GM21367 (cell line): ENCODE data around the gene TMEM108.

Source experiments
- ATAC-seq: cut with Tn5 transposase; IDR thresholded peaks from one replicate; pipeline ENCODE4 v1.9.1; 2021; ENCODE audit not compliant: unreplicated experiment

TMEM108 gene

DNA sequence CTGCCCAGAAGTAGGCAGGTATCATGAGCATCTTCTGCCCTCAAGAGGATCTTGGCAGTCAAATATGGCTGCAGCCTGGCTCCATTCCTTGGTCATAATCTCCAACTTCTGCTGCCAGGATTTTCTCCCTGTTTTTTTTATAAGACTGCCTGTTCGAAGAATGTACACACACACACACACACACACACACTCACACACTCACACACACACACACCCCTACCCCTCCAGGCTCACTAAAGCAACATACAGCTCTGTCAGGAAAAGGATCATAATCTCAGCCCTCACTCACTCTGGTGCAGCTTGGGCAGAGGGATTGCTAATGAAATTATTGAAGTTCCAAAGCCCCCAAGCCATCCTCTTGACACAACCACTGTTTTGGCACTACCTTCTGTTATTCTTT is 232.4 kb downstream of the TMEM108 start:
- ATAC-seq: no peak

- ATAC-seq: no peak
Observed at GRCh38 chr3:133271042-133271441, 232.9 kb downstream of the TMEM108 start.

GRCh38 chr3:133271539-133271938 is 233.3 kb downstream of the TMEM108 start:
- no peak for ATAC-seq

DNA sequence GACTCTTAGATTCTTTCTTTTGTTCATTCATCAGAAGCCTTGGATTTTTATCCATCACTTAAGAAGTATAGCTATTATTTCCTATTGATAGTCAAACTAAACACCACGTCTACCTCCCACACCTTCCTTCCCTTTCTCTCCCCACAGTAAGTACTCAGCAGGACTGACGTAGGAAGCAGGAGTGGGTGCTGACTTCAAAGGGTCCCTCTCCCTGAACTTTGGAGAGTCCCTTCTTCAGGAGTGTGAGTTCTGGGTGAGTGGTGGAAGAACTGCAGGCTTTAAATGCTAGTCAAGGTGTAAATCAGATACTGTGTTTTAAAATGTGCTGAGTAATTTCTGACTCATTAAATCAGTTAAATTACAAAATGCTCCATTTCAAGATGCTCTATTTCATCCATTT is 235.2 kb downstream of the TMEM108 start:
- ATAC-seq: no peak

- no peak for ATAC-seq
Observed at GRCh38 chr3:133274477-133274876, 236.3 kb downstream of the TMEM108 start.

DNA sequence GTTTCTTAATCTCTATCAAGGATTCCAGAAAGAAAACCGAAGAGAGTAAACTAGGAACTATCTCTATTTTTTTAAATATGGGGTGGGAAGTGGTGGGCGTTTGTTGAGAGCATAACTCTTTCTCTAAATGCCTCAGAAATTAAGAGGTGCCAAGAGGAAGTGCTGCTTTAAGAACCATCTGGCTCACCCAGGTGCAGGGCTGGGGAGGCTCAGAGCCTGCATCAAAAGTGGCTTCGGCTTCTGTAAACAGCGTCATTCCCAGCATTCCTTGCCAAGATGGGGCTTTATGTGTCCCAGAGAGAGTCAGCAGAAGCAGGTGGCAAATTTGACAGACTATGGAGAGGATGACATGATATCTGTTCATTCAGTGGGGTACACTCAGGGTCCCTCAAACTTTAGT is 238.4 kb downstream of the TMEM108 start:
- no peak for ATAC-seq

DNA sequence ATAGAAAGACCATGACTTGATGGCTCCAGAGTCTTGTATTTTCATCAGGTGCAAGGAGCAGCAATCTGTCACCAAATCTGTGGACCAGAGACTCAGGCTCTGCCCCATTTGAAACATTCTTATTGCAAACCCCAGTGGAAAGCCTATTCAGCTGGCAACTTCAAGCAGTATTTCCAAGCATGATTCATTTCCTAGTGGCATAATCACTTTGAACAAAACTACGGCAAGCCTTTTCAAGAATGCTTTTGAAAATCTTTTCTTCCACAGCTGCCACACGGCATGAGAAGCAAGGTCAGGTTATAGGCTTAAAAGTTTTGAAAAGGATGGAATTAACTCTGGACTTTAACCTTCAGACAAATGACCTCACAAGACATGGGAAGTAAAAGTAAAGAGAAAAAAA is 239.6 kb downstream of the TMEM108 start:
- no peak for ATAC-seq

DNA sequence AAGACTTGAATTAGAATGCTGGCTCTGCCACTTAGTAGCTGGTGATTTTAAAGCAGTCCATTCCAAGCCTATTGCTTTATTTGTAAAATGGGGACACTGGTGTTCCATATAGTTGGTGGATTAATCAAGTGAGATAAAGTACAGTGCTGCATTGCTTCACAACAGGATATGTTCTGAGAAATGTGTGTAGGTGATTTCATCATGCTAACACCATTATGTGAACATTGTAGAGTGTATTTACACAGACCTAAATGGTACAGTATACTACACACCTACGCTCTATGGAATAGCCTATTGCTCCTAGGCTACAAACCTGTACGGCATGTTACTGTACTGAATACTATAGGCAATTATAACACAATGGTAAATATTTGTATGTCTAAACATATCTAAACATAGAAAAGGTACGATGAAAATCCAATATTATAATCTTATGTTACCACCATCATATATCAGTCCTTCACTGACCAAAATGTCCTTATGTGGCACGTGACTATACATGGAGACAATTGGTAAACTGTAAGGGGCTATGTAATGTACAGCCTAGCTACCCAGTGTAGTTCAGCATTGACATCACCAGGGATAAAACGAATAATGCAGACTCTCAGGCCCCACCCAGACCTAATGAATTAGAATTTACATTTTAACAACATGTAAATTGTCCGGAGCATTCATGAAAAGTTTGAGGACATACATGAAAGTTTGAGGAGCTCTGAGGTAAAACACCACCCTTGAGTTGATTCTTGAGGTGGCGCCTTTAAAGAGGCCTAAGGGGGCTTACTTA is 240.3 kb downstream of the TMEM108 start:
- ATAC-seq: no peak

DNA sequence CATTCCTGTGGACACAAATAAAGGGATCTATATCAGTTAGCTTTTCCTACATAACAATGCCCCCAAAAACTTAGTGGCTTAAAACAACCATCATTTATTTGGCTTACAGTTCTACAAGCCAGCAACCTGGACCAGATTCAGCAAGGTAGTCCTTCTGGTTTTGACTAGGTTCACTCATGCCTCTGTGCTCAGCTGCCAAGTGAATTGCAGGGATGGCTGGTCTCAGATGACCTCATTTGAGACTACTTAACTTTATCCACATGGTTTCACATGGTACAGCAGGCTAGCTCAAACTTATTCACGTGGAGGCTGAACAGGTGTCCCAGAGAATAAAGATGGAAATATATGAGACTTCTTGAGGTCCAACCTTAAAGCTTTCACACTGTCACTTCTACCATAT is 242.4 kb downstream of the TMEM108 start:
- no peak for ATAC-seq

- no peak for ATAC-seq
Observed at GRCh38 chr3:133282236-133282635, 244.0 kb downstream of the TMEM108 start.

GRCh38 chr3:133283958-133284807 is 246.0 kb downstream of the TMEM108 start:
- ATAC-seq: no peak

- ATAC-seq: no peak
Observed at GRCh38 chr3:133289322-133289721, 251.1 kb downstream of the TMEM108 start.

DNA sequence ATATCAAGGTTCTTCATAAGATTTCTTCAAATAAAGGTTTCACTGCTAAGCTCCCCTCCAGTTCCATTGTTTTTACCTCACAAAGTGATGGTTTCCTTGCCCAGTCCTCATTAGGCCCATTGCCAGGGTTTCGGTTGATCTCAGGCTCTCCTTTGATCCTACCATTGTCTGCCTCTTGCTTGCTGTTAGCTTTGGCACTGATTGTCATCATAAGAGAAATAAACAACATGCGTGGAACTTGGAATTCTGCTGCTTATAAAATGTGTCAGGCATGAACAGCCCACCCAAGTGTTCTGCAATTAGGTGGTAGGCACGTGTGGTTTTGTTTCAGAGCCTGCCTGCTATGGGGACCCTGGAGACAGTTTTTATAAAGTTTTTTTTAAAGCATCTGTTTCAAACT is 254.1 kb downstream of the TMEM108 start:
- ATAC-seq: no peak

- ATAC-seq: no peak
Observed at GRCh38 chr3:133293397-133294110, 255.4 kb downstream of the TMEM108 start.

- ATAC-seq: no peak
Observed at GRCh38 chr3:133294253-133294652, 256.1 kb downstream of the TMEM108 start.

DNA sequence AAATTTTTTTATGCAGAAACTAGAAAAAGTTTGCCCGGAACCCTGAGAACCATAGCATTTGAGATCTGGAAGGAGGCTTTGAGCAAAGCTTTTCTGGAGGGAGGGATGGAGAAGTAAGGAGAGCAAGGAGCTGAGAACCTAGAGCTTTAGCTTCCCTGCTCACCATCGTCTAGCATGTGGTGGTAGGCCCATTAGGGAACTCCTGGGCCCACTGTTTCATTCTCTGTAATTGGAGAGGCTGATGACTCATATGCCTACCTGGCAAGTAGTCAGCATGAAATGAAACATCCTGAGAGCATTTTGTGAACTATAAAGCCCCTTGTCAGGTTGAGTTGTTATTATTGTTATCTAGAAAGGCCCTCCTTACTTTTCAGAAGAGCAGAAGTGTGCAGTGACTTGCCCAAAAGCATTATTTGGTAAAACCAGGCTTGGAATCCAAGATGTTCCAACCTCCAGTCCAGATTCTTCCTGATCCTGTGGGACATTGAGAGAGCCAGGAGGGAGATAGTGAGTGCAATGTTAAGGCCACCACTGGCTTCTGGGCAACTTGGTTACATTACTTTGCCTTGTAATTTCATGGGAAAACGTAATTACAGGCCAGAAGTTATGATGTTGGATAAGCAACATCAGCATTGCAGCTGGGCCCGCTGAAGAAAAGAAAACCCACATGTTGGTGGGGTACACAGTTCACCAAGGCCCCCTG is 257.2 kb downstream of the TMEM108 start:
- ATAC-seq: peak; percentile 62

DNA sequence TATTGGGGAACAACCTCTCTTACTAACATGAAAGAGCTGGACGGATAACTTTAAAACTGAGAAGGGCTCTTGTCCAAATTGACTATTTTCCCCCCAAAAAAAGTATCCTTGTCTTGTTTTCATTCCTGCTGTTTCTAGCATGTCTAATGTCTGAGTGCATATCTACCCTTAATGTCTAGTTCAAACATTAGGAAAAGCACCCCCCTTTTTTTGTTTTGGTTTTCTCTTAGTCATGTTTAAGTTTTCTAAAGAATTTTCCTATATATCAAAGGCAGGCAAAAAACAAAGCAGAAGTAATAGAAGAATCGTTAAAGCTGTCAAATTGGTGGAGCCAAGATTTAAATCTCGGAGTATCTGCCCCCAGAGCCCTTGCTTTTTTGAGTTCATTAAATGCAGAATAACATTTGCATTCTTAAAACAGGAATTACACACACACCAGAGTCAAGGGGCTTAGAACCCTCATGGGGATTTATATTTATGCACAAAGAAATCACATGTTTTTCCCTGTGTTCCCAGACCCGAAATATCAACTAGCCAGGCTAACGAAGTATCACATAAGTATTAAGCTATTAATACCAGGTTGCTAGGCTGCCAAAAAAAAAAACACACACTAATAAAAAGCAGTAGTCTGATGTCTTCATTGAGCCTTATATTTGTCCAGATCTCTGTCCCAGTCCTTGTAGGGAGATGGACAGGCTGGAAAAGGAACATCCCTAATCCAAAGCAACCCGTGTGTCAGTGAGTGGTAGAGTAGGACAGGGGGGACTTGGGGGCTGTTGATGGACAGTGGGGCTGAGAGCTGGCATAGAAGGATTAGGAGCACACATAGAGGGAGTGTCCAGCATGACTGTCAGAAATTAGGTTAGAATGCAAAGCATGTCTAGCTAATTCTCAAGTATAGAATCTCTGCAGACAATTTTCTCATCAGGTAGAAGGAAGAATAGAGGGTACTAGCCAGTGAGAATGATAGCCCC is 258.0 kb downstream of the TMEM108 start:
- no peak for ATAC-seq

GRCh38 chr3:133296981-133297380 is 258.8 kb downstream of the TMEM108 start:
- ATAC-seq: no peak

DNA sequence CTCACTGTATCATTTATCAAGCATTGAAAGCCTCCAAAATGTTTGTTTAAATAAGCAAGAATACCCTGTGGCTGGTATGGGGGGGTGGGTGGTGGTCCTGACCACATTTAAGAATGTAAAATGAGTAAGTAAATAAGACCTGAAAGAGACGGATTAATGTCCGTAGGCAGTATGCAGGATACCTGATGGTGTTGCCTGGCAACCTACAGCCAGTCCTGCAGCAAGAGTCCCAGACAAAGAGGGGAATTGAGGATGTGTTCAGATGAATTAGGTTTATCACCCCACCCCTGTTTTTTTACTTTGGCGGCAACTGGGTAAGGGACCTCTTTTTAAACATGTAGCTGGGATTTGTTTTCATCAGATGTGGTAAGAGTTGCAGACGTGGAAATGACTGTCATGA is 261.9 kb downstream of the TMEM108 start:
- ATAC-seq: no peak

DNA sequence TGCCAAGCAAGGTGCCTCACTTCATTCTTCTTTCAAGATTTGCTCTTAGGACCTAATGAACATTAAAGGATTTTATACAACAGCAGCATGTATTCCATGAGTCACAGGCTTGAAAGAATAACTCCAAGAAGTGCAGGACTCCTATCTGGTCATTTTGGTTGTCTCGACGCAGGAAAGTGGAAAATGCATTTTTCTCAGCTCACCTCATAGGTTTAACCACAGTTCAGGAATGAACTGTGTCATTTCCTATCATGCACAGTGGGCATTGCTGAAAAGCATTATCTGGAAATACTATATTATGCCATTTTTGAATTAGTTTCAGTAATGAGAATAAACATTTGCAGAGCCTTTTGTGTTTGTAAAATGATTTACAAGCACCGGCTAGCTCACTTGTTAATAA is 263.0 kb downstream of the TMEM108 start:
- ATAC-seq: no peak
